ENCODE results near the gene LDLR.

LDLR gene

GRCh38 chr19:11141937-11142527 lies 52.8 kb downstream of the LDLR start (continued):
- TF ChIP-seq GLIS3 (CRISPR knock-in tag; IDR thresholded peaks at IDR 0.05), result no peak
- TF ChIP-seq ISL1 (CRISPR knock-in tag; IDR thresholded peaks at IDR 0.05), result no peak
- TF ChIP-seq TOX (CRISPR knock-in tag; IDR thresholded peaks at IDR 0.05; ENCODE audit: borderline replicate concordance), result no peak

GRCh38 chr19:11142528-11143171 lies 53.4 kb downstream of the LDLR start:
- peak; percentile 76 for ATAC-seq
- TF ChIP-seq SNAI2 (CRISPR knock-in tag; IDR thresholded peaks at IDR 0.05) (peak; percentile 64; the same call in 1 of the 2 replicates), ZNF565 (CRISPR knock-in tag; conservative IDR thresholded peaks at IDR 0.05; ENCODE audit: low read depth) (no peak), CSDC2 (CRISPR knock-in tag; IDR thresholded peaks at IDR 0.05) (no peak), TCF4 (CRISPR knock-in tag; IDR thresholded peaks at IDR 0.05; ENCODE audit: borderline replicate concordance) (no peak)
- TF ChIP-seq, protein P1, sequence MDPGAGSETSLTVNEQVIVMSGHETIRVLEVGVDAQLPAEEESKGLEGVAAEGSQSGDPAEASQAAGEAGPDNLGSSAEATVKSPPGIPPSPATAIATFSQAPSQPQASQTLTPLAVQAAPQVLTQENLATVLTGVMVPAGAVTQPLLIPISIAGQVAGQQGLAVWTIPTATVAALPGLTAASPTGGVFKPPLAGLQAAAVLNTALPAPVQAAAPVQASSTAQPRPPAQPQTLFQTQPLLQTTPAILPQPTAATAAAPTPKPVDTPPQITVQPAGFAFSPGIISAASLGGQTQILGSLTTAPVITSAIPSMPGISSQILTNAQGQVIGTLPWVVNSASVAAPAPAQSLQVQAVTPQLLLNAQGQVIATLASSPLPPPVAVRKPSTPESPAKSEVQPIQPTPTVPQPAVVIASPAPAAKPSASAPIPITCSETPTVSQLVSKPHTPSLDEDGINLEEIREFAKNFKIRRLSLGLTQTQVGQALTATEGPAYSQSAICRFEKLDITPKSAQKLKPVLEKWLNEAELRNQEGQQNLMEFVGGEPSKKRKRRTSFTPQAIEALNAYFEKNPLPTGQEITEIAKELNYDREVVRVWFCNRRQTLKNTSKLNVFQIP (CRISPR knock-in tag; IDR thresholded peaks at IDR 0.05; ENCODE audit: borderline replicate concordance, low read depth), result no peak
- TF ChIP-seq, protein P2, sequence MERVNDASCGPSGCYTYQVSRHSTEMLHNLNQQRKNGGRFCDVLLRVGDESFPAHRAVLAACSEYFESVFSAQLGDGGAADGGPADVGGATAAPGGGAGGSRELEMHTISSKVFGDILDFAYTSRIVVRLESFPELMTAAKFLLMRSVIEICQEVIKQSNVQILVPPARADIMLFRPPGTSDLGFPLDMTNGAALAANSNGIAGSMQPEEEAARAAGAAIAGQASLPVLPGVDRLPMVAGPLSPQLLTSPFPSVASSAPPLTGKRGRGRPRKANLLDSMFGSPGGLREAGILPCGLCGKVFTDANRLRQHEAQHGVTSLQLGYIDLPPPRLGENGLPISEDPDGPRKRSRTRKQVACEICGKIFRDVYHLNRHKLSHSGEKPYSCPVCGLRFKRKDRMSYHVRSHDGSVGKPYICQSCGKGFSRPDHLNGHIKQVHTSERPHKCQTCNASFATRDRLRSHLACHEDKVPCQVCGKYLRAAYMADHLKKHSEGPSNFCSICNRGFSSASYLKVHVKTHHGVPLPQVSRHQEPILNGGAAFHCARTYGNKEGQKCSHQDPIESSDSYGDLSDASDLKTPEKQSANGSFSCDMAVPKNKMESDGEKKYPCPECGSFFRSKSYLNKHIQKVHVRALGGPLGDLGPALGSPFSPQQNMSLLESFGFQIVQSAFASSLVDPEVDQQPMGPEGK (CRISPR knock-in tag; IDR thresholded peaks at IDR 0.05; ENCODE audit: borderline replicate concordance), result peak; percentile 95; the same call in 1 of the 2 replicates

- TF ChIP-seq, protein P1 (CRISPR knock-in tag; IDR thresholded peaks at IDR 0.05; ENCODE audit: borderline replicate concordance, low read depth), result no peak
- no peak for TF ChIP-seq ZFP3 (CRISPR knock-in tag; IDR thresholded peaks at IDR 0.05)
- no peak for TF ChIP-seq ESRRG (CRISPR knock-in tag; IDR thresholded peaks at IDR 0.05)
- no peak for TF ChIP-seq SNAI2 (CRISPR knock-in tag; IDR thresholded peaks at IDR 0.05)
- TF ChIP-seq TCF4 (CRISPR knock-in tag; IDR thresholded peaks at IDR 0.05; ENCODE audit: borderline replicate concordance), result no peak
- TF ChIP-seq ZFP30 (CRISPR knock-in tag; IDR thresholded peaks at IDR 0.05), result no peak
- no peak for TF ChIP-seq ZNF70 (CRISPR knock-in tag; IDR thresholded peaks at IDR 0.05)
- no peak for TF ChIP-seq ISL1 (CRISPR knock-in tag; IDR thresholded peaks at IDR 0.05)
- no peak for TF ChIP-seq ZNF565 (CRISPR knock-in tag; conservative IDR thresholded peaks at IDR 0.05; ENCODE audit: low read depth)
- TF ChIP-seq, protein P2 (CRISPR knock-in tag; IDR thresholded peaks at IDR 0.05; ENCODE audit: borderline replicate concordance), result no peak
- TF ChIP-seq OSR1 (CRISPR knock-in tag; IDR thresholded peaks at IDR 0.05), result no peak
- TF ChIP-seq CSRNP3 (CRISPR knock-in tag; IDR thresholded peaks at IDR 0.05), result no peak
- ATAC-seq, result no peak
Measured at GRCh38 chr19:11145536-11145924, 56.3 kb downstream of the LDLR start.

GRCh38 chr19:11148001-11148400 lies 58.7 kb downstream of the LDLR start:
- no peak for ATAC-seq
- TF ChIP-seq ARNTL (CRISPR knock-in tag; IDR thresholded peaks at IDR 0.05; ENCODE audit: borderline replicate concordance, low read depth) (no peak), OSR1 (CRISPR knock-in tag; IDR thresholded peaks at IDR 0.05) (no peak), ZNF565 (CRISPR knock-in tag; conservative IDR thresholded peaks at IDR 0.05; ENCODE audit: low read depth) (no peak), ISL1 (CRISPR knock-in tag; IDR thresholded peaks at IDR 0.05) (no peak), BACH2 (CRISPR knock-in tag; IDR thresholded peaks at IDR 0.05; ENCODE audit: borderline replicate concordance) (no peak), ZFP30 (CRISPR knock-in tag; IDR thresholded peaks at IDR 0.05) (no peak), ZC3H10 (CRISPR knock-in tag; IDR thresholded peaks at IDR 0.05) (no peak)
- TF ChIP-seq, protein P3, sequence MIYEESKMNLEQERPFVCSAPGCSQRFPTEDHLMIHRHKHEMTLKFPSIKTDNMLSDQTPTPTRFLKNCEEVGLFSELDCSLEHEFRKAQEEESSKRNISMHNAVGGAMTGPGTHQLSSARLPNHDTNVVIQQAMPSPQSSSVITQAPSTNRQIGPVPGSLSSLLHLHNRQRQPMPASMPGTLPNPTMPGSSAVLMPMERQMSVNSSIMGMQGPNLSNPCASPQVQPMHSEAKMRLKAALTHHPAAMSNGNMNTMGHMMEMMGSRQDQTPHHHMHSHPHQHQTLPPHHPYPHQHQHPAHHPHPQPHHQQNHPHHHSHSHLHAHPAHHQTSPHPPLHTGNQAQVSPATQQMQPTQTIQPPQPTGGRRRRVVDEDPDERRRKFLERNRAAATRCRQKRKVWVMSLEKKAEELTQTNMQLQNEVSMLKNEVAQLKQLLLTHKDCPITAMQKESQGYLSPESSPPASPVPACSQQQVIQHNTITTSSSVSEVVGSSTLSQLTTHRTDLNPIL (CRISPR knock-in tag; IDR thresholded peaks at IDR 0.05; ENCODE audit: low read depth), result no peak
- TF ChIP-seq, protein P2 (CRISPR knock-in tag; IDR thresholded peaks at IDR 0.05; ENCODE audit: borderline replicate concordance), result no peak
- TF ChIP-seq, protein P1 (CRISPR knock-in tag; IDR thresholded peaks at IDR 0.05; ENCODE audit: borderline replicate concordance, low read depth), result no peak

Data from SK-N-SH treated with all-trans-retinoic acid at 6 μM for 48 hours (cell line).